Lower lobe of right lung (tissue), 2 donors: Measurements from ENCODE around the gene GARIN5A. TPM values are rescaled to one million over a fixed set of nuclear protein-coding genes. Genes with fewer than 3 reads are reported as not detected.
A peak's percentile ranks its signal among the peaks of the same experiment; 100 is the strongest.

ENCODE experiments used
- ATAC-seq, 2 donors: fragments of 200-7000 bp; cut with Tn5 transposase; one replicate each; pipeline ENCODE4 v1.9.1; 2020 to 2022; ENCODE audit warnings: mild to moderate bottlenecking in 2 of 2, moderate library complexity in 2 of 2
- DNase-seq: peaks from one replicate; pipeline ENCODE4 v3.0.0-alpha.2; 2020
- H3K27ac ChIP-seq: fragments of 200-600 bp; one replicate; pipeline ENCODE4 v1.8.0; 2022
- H3K27me3 ChIP-seq: fragments of 200-600 bp; one replicate; pipeline ENCODE4 v1.8.0; 2022; ENCODE audit warnings: low read depth
- H3K36me3 ChIP-seq: fragments of 200-600 bp; one replicate; pipeline ENCODE4 v1.8.0; 2022; ENCODE audit warnings: mild to moderate bottlenecking
- H3K4me1 ChIP-seq: fragments of 200-600 bp; one replicate; pipeline ENCODE4 v1.8.0; 2022
- H3K4me3 ChIP-seq: fragments of 200-600 bp; one replicate; pipeline ENCODE4 v1.8.0; 2022; ENCODE audit warnings: mild to moderate bottlenecking
- H3K9me3 ChIP-seq: fragments of 200-600 bp; one replicate; pipeline ENCODE4 v1.8.0; 2022
- intact Hi-C: fragments of 100-400 bp; cut with DNase I; formaldehyde crosslinking; loops from one replicate; pipeline ENCODE4 v1.11.0; 2022
- total RNA-seq: library from RNA; stranded (reverse); fragmentation: NEBNext Ultra II Directional; extraction: Animal tissue kit (Norgen Biotek cat#: 25700); gene quantifications from one replicate; pipeline ENCODE4 v1.2.1, GENCODE V29; 2021
- TF ChIP-seq, protein P1 (sequence below): fragments of 200-600 bp; IDR thresholded peaks from one replicate; pipeline ENCODE4 v1.8.0; 2022; ENCODE audit warnings: antibody characterized with exemption, mild to moderate bottlenecking
- donor health status: DM: no; HTN: yes; CAD: no; lungs with severe emphysema.

GARIN5A gene
- total RNA-seq, 1 donor from 2014 or later: 2.2 TPM

DNA sequence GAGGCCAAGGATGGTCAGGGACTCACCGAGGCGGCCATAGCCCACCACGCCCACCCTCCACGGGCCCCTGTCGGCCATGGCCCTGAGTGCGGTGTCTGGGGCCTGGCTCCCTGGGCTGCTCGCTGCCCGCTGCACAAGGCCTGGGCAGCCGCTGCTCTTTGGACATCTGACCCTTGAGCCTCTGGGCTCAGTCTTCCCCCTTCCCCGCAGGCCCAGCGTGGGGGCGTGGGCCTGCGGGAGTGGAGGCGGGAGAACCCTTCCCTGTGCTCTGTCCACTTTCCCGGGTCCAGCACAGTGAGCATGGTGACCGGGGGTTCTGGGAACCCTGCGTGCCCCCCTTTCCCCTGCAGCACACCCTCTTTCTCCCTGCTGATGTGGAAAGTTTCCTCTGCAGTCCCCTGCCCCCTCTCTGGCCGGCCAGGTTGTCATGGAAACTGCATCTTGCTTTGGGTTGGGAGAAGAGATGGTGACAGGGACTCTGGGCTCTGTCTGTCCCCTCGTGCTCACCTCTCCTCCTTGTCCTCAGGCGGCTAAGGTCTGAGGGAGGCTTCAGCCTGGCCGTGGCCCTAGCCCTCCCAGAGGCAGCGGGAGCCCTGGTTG, 37.2 kb upstream of the GARIN5A start, which contains the start of gene ASPDH:
Gene ASPDH (minus strand): TSS at position 168 of the 600 bp plus-strand sequence. CDS start 90 bp downstream, at position 78.
- Histone ChIP-seq H3K27ac (no peak within 1 kb of the TSS), H3K36me3 (no peaks in the 10 kb centered on the region), H3K4me3 (no peak within 1 kb of the TSS), H3K27me3 (peaks cover 8% of the 10 kb centered on the region), H3K9me3 (no peaks in the 10 kb centered on the region), H3K4me1 (peaks cover 8% of the 10 kb centered on the region)
- DNase-seq (peak; percentile 46), ATAC-seq (no peak)
- TF ChIP-seq, protein P1, sequence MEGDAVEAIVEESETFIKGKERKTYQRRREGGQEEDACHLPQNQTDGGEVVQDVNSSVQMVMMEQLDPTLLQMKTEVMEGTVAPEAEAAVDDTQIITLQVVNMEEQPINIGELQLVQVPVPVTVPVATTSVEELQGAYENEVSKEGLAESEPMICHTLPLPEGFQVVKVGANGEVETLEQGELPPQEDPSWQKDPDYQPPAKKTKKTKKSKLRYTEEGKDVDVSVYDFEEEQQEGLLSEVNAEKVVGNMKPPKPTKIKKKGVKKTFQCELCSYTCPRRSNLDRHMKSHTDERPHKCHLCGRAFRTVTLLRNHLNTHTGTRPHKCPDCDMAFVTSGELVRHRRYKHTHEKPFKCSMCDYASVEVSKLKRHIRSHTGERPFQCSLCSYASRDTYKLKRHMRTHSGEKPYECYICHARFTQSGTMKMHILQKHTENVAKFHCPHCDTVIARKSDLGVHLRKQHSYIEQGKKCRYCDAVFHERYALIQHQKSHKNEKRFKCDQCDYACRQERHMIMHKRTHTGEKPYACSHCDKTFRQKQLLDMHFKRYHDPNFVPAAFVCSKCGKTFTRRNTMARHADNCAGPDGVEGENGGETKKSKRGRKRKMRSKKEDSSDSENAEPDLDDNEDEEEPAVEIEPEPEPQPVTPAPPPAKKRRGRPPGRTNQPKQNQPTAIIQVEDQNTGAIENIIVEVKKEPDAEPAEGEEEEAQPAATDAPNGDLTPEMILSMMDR: no peak
- intact Hi-C loops: no loop called here

- no peaks in the 10 kb centered on the region for H3K36me3 ChIP-seq
- TF ChIP-seq, protein P1: no peak
- peak; percentile 22 for DNase-seq
- H3K4me3 ChIP-seq: no peak overlapping the region
- H3K27ac ChIP-seq: no peak overlapping the region
- H3K4me1 ChIP-seq: peaks cover 8% of the 10 kb centered on the region
- no peak for ATAC-seq
- no peaks in the 10 kb centered on the region for H3K9me3 ChIP-seq
- peaks cover 8% of the 10 kb centered on the region for H3K27me3 ChIP-seq
- intact Hi-C loops: no loop called here
Measured at GRCh38 chr19:50512999-50513745, 36.5 kb upstream of the GARIN5A start.

- DNase-seq: peak; percentile 57
Measured at GRCh38 chr19:50512112-50512998, 35.7 kb upstream of the GARIN5A start.

GRCh38 chr19:50511069-50511822, 34.6 kb upstream of the GARIN5A start, which contains the start of gene JOSD2:
Gene JOSD2, minus strand, starts transcription at chr19:50511191. Its CDS starts 760 bp downstream, at chr19:50510431.
- Histone ChIP-seq H3K36me3 (peaks cover 2% of the 10 kb centered on the region), H3K4me1 (peaks cover 8% of the 10 kb centered on the region), H3K27me3 (peaks cover 8% of the 10 kb centered on the region), H3K9me3 (no peaks in the 10 kb centered on the region), H3K27ac (peak within 1 kb of the TSS; percentile 76), H3K4me3 (peak within 1 kb of the TSS; percentile 74)
- peak; percentile 100 for DNase-seq
- ATAC-seq: peak; percentile 97
- TF ChIP-seq, protein P1: no peak
- intact Hi-C loops: no loop called here

More at GRCh38 chr19:50512112-50512998, 35.7 kb upstream of the GARIN5A start:
- no peaks in the 10 kb centered on the region for H3K9me3 ChIP-seq
- peaks cover 8% of the 10 kb centered on the region for H3K4me1 ChIP-seq
- no peak for ATAC-seq
- intact Hi-C loops: no loop called here
- TF ChIP-seq, protein P1: no peak
- no peak overlapping the region for H3K4me3 ChIP-seq
- no peaks in the 10 kb centered on the region for H3K36me3 ChIP-seq
- H3K27me3 ChIP-seq: peaks cover 8% of the 10 kb centered on the region
- no peak overlapping the region for H3K27ac ChIP-seq

DNA sequence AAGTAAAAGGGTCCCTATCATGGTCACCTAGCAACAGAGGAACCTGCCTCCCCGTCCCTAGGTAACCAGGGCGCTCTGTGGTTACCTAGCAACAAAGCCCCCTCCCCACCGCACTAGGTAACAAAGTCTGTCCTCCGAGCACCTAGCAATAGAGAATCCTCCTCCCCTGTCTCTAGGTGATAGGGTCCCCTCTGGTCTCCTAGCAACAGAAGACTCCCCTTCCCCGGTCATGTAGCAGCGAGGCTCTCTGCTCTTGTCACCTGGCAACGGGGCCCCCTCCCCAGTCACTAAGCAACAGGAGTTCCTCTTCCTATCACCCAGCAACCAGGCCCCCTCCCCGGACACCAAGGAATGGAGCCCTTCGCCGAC, 34.0 kb upstream of the GARIN5A start:
- intact Hi-C loops: no loop called here
- peaks cover 5% of the 10 kb centered on the region for H3K36me3 ChIP-seq
- H3K27ac ChIP-seq: peak overlapping the region; percentile 76
- H3K4me1 ChIP-seq: peaks cover 8% of the 10 kb centered on the region
- DNase-seq (no peak), ATAC-seq (peak in 1 of 2 donors; percentile 0)
- H3K27me3 ChIP-seq: peaks cover 8% of the 10 kb centered on the region
- TF ChIP-seq, protein P1: no peak
- no peaks in the 10 kb centered on the region for H3K9me3 ChIP-seq
- H3K4me3 ChIP-seq: peak overlapping the region; percentile 74
